Measurements from ENCODE around the gene ZFYVE28.

ZFYVE28 gene

GRCh38 chr4:2353222-2354107 is 65.0 kb downstream of the ZFYVE28 start:
- DNase-seq (ENCODE audit: low read depth in 2 of 2) = no peak

- no peak for DNase-seq (ENCODE audit: low read depth in 2 of 2)
Observed at GRCh38 chr4:2352729-2353221, 65.7 kb downstream of the ZFYVE28 start.

GRCh38 chr4:2352171-2352570 is 66.3 kb downstream of the ZFYVE28 start:
- DNase-seq (ENCODE audit: low read depth in 2 of 2) = no peak

GRCh38 chr4:2350982-2351381 is 67.5 kb downstream of the ZFYVE28 start:
- DNase-seq (ENCODE audit: low read depth in 2 of 2) = no peak

- no peak for DNase-seq (ENCODE audit: low read depth in 2 of 2)
Observed at GRCh38 chr4:2348786-2349185, 69.7 kb downstream of the ZFYVE28 start.

GRCh38 chr4:2347190-2347589 is 71.3 kb downstream of the ZFYVE28 start:
- no peak for DNase-seq (ENCODE audit: low read depth in 2 of 2)

GRCh38 chr4:2343476-2343875 is 75.0 kb downstream of the ZFYVE28 start:
- no peak for DNase-seq (ENCODE audit: low read depth in 2 of 2)

- DNase-seq (ENCODE audit: low read depth in 2 of 2) = no peak
Observed at GRCh38 chr4:2341911-2342652, 76.4 kb downstream of the ZFYVE28 start.

- DNase-seq (ENCODE audit: low read depth in 2 of 2) = no peak
Observed at GRCh38 chr4:2341261-2341841, 77.1 kb downstream of the ZFYVE28 start.

- DNase-seq (ENCODE audit: low read depth in 2 of 2) = no peak
Observed at GRCh38 chr4:2340272-2341061, 78.0 kb downstream of the ZFYVE28 start.

GRCh38 chr4:2339458-2340271 is 78.8 kb downstream of the ZFYVE28 start:
- DNase-seq (ENCODE audit: low read depth in 2 of 2) = no peak

GRCh38 chr4:2338754-2339457 is 79.5 kb downstream of the ZFYVE28 start:
- no peak for DNase-seq (ENCODE audit: low read depth in 2 of 2)

- DNase-seq (ENCODE audit: low read depth in 2 of 2) = no peak
Observed at GRCh38 chr4:2337896-2338295, 80.5 kb downstream of the ZFYVE28 start.

GRCh38 chr4:2337131-2337723 is 81.2 kb downstream of the ZFYVE28 start:
- no peak for DNase-seq (ENCODE audit: low read depth in 2 of 2)

GRCh38 chr4:2336659-2337058 is 81.8 kb downstream of the ZFYVE28 start:
- DNase-seq (ENCODE audit: low read depth in 2 of 2) = no peak

GRCh38 chr4:2335729-2336101 is 82.7 kb downstream of the ZFYVE28 start:
- no peak for DNase-seq (ENCODE audit: low read depth in 2 of 2)

- no peak for DNase-seq (ENCODE audit: low read depth in 2 of 2)
Observed at GRCh38 chr4:2334826-2335728, 83.4 kb downstream of the ZFYVE28 start.

GRCh38 chr4:2333916-2334644 is 84.4 kb downstream of the ZFYVE28 start:
- DNase-seq (ENCODE audit: low read depth in 2 of 2) = no peak
